GM23338 (cell line): ENCODE results near the gene SMOC1. TPM values are rescaled to one million over a fixed set of nuclear protein-coding genes. Genes with fewer than 3 reads are reported as not detected.

Experiments
- ATAC-seq: fragments of 200-7000 bp; cut with Tn5 transposase; 3 replicates; pipeline ENCODE4 v1.9.1; 2020
- DNase-seq: peaks from one replicate; pipeline ENCODE4 v3.0.0-alpha.2; 2015; ENCODE audit warnings: low spot score
- H2AFZ ChIP-seq: fragments of 200-600 bp; sonication (generic); 2 replicates; pipeline ENCODE4 v1.8.0; 2016; ENCODE audit warnings: antibody characterized with exemption, mild to moderate bottlenecking, moderate library complexity
- H3F3A ChIP-seq: fragments of 200-600 bp; sonication (generic); replicated peaks from 2 replicates; pipeline ENCODE4 v1.8.0; 2017; ENCODE audit warnings: antibody characterized with exemption, mixed run types, low read depth
- H3K27ac ChIP-seq: fragments of 200-600 bp; sonication (generic); 2 replicates; pipeline ENCODE4 v1.6.1; 2016; ENCODE audit warnings: low read depth
- H3K27me3 ChIP-seq: fragments of 200-600 bp; sonication (generic); 2 replicates; pipeline ENCODE4 v1.8.0; 2016; ENCODE audit warnings: mild to moderate bottlenecking, mixed run types, moderate library complexity; ENCODE audit not compliant: insufficient read depth
- H3K36me3 ChIP-seq: fragments of 200-600 bp; sonication (generic); 2 replicates; pipeline ENCODE4 v1.8.0; 2016; ENCODE audit warnings: mild to moderate bottlenecking; ENCODE audit not compliant: insufficient read depth
- H3K4me1 ChIP-seq: fragments of 200-600 bp; sonication (generic); 2 replicates; pipeline ENCODE4 v1.8.0; 2016; ENCODE audit warnings: mild to moderate bottlenecking, moderate library complexity; ENCODE audit not compliant: insufficient read depth
- H3K4me2 ChIP-seq: fragments of 200-600 bp; sonication (generic); 2 replicates; pipeline ENCODE4 v1.7.1; 2017; ENCODE audit warnings: mixed run types
- H3K4me3 ChIP-seq: fragments of 200-600 bp; sonication (generic); 2 replicates; pipeline ENCODE4 v1.6.1; 2016; ENCODE audit warnings: mixed run types
- H3K79me2 ChIP-seq: fragments of 200-600 bp; sonication (generic); replicated peaks from 2 replicates; pipeline ENCODE4 v1.8.0; 2017; ENCODE audit warnings: mild to moderate bottlenecking; ENCODE audit not compliant: insufficient read depth
- H3K9me2 ChIP-seq: fragments of 200-600 bp; sonication (generic); 2 replicates; pipeline ENCODE4 v1.8.0; 2017; ENCODE audit not compliant: insufficient read depth
- H4K20me1 ChIP-seq: fragments of 200-600 bp; sonication (generic); replicated peaks from 2 replicates; pipeline ENCODE4 v1.8.0; 2017; ENCODE audit warnings: mild to moderate bottlenecking; ENCODE audit not compliant: insufficient read depth
- H3K27ac Mint-ChIP-seq: 2 replicates; pipeline ENCODE4 v1.8.0; 2020; ENCODE audit warnings: inconsistent platforms, mild to moderate bottlenecking, moderate library complexity, mixed read lengths
- H3K27me3 Mint-ChIP-seq: 3 replicates; pipeline ENCODE4 v1.8.0; 2022; ENCODE audit warnings: low read depth, mild to moderate bottlenecking, moderate library complexity, mixed read lengths, inconsistent platforms; ENCODE audit not compliant: insufficient read depth, poor library complexity
- H3K36me3 Mint-ChIP-seq: 3 replicates; pipeline ENCODE4 v1.8.0; 2021; ENCODE audit warnings: low read depth, mild to moderate bottlenecking, inconsistent platforms, moderate library complexity, mixed read lengths
- H3K4me1 Mint-ChIP-seq: 3 replicates; pipeline ENCODE4 v1.8.0; 2020; ENCODE audit warnings: mild to moderate bottlenecking, inconsistent platforms, mixed read lengths
- H3K4me3 Mint-ChIP-seq: 3 replicates; pipeline ENCODE4 v1.8.0; 2021; ENCODE audit warnings: moderate library complexity, mild to moderate bottlenecking, inconsistent platforms, mixed read lengths
- H3K9me3 Mint-ChIP-seq: 3 replicates; pipeline ENCODE4 v1.8.0; 2020; ENCODE audit warnings: moderate library complexity, mild to moderate bottlenecking, inconsistent platforms, mixed read lengths
- CREB1 ChIP-seq: fragments of 250-450 bp; sonication (Bioruptor Pico); IDR thresholded peaks from 2 replicates; pipeline ENCODE4 v1.5.0; 2020; ENCODE audit warnings: low read depth, mild to moderate bottlenecking, moderate library complexity
- CTCF ChIP-seq, 2 experiments: fragments of 200-600 bp in 1 of 2; sonication (generic) in 1 of 2; conservative IDR thresholded peaks; 2 replicates each; pipeline versions ENCODE4 v1.5.1 to v1.6.1; 2016 to 2017; ENCODE audit warnings: antibody characterized with exemption in 2 of 2, low read depth in 2 of 2, mild to moderate bottlenecking in 2 of 2, moderate library complexity in 1 of 2
- ETS1 ChIP-seq: IDR thresholded peaks from 2 replicates; pipeline ENCODE4 v1.6.1; 2016; ENCODE audit warnings: antibody characterized with exemption
- EZH2 ChIP-seq: fragments of 200-600 bp; sonication (generic); IDR thresholded peaks from one replicate; pipeline ENCODE4 v1.8.0; 2017; ENCODE audit warnings: antibody characterized with exemption, mild to moderate bottlenecking, low read depth; ENCODE audit not compliant: unreplicated experiment
- EZH2phosphoT487 ChIP-seq: fragments of 200-600 bp; sonication (generic); IDR thresholded peaks from one replicate; pipeline ENCODE4 v1.8.1; 2018; ENCODE audit warnings: antibody characterized with exemption; ENCODE audit not compliant: unreplicated experiment
- NANOG ChIP-seq: IDR thresholded peaks from 2 replicates; pipeline ENCODE4 v1.6.1; 2016; ENCODE audit warnings: antibody characterized with exemption, borderline replicate concordance
- ZNF114 ChIP-seq: fragments of 250-450 bp; sonication (Bioruptor Pico); IDR thresholded peaks from 2 replicates; pipeline ENCODE4 v1.5.0; 2020; ENCODE audit warnings: mild to moderate bottlenecking, moderate library complexity
- ZNF462 ChIP-seq: fragments of 250-450 bp; sonication (Bioruptor Pico); IDR thresholded peaks from 2 replicates; pipeline ENCODE4 v1.5.0; 2020; ENCODE audit warnings: mild to moderate bottlenecking, moderate library complexity
- polyA plus RNA-seq: library from polyadenylated mRNA; unstranded; fragments of >200 nt; fragmentation: Nextera tagmentation; extraction: Ambion mirVana; gene quantifications from 2 replicates; pipeline ENCODE4 v1.2.1, GENCODE V29; 2016
- total RNA-seq: library from RNA; depleted of rRNA; stranded (reverse); fragments of >200 nt; shearing (Covaris generic); gene quantifications from 2 replicates; pipeline ENCODE4 v1.2.3, GENCODE V29; 2014

The SMOC1 gene
- total and polyA plus RNA-seq, 2 experiments from 2014 or later = 0.79 to 1.6 TPM

GRCh38 chr14:69841656-69842055, 37.6 kb upstream of the SMOC1 start:
- Histone ChIP-seq H3K4me2 (no peak overlapping the region), H4K20me1 (no peaks in the 10 kb centered on the region), H3K4me1 (peaks cover 6% of the 10 kb centered on the region; the same call in 1 of the 2 replicates), H3K4me3 (no peak overlapping the region), H3F3A (no peaks in the 10 kb centered on the region), H3K36me3 (no peaks in the 10 kb centered on the region), H2AFZ (peak overlapping the region; percentile 58), H3K27me3 (no peaks in the 10 kb centered on the region), H3K27ac (no peak overlapping the region), H3K79me2 (no peaks in the 10 kb centered on the region), H3K9me2 (no peaks in the 10 kb centered on the region)
- peaks cover 2% of the 10 kb centered on the region for H3K27me3 Mint-ChIP-seq
- TF ChIP-seq NANOG (no peak), ZNF114 (no peak), CREB1 (CRISPR knock-in tag) (no peak), EZH2 (no peak), ETS1 (no peak), CTCF (conservative IDR thresholded peaks at IDR 0.05; ENCODE audit: low read depth in 2 of 2) (no peak), EZH2phosphoT487 (no peak), ZNF462 (CRISPR knock-in tag) (no peak)
- no peak overlapping the region for H3K27ac Mint-ChIP-seq
- H3K4me1 Mint-ChIP-seq = no peaks in the 10 kb centered on the region
- H3K36me3 Mint-ChIP-seq = no peaks in the 10 kb centered on the region
- ATAC-seq = no peak
- no peaks in the 10 kb centered on the region for H3K9me3 Mint-ChIP-seq
- no peak for DNase-seq
- no peak overlapping the region for H3K4me3 Mint-ChIP-seq
